Adrenal gland (tissue), 12 donors: ENCODE data around the gene CALCB. TPM values are rescaled to one million over a fixed set of nuclear protein-coding genes. Genes with fewer than 3 reads are reported as not detected.

ENCODE experiments used
- DNase-seq, 7 donors: peaks; one replicate each; pipeline ENCODE4 v3.0.0-alpha.2; 2019 to 2020
- H3K27ac ChIP-seq, 5 donors: fragments of 200-600 bp; sonication (generic) in 4 of 5; 1 replicate in 3 of 5; 2 replicates in 2 of 5; pipeline versions ENCODE4 v1.5.1 to v1.8.0; 2016 to 2020; ENCODE audit warnings: mild to moderate bottlenecking in 1 of 5
- H3K27me3 ChIP-seq: fragments of 200-600 bp; 2 replicates; pipeline ENCODE4 v1.8.0; 2021
- H3K36me3 ChIP-seq, 2 donors: fragments of 200-600 bp; replicated peaks in 1 of 2; 1 replicate in 1 of 2; 2 replicates in 1 of 2; pipeline versions ENCODE4 v1.5.1 to v1.8.0; 2018 to 2022
- H3K4me1 ChIP-seq, 2 donors: fragments of 200-600 bp; replicated peaks in 1 of 2; 1 replicate in 1 of 2; 2 replicates in 1 of 2; pipeline versions ENCODE4 v1.5.1 to v1.8.0; 2018 to 2021
- H3K4me3 ChIP-seq, 4 donors: fragments of 200-600 bp; sonication (generic) in 3 of 4; one replicate each; pipeline ENCODE4 v1.5.1; 2016 to 2018
- H3K9me3 ChIP-seq, 3 donors: fragments of 200-600 bp; sonication (generic) in 1 of 3; replicated peaks in 1 of 3; 1 replicate in 2 of 3; 2 replicates in 1 of 3; pipeline versions ENCODE4 v1.5.1 to v1.8.0; 2016 to 2021
- POLR2A ChIP-seq, 2 donors: fragments of 450-650 bp; IDR thresholded peaks; one replicate each; pipeline ENCODE4 v1.6.1; 2017; ENCODE audit warnings: antibody characterized with exemption in 2 of 2, mild to moderate bottlenecking in 2 of 2, moderate library complexity in 1 of 2
- WGBS, 4 donors: extraction: QIAGEN DNeasy Blood & Tissue Kit in 2 of 4; methylation state at CpG; one replicate each; pipeline versions ENCODE4 v1.1.5 to v1.1.7; 2013 to 2017; 5-methylcytosine and 5-hydroxymethylcytosine counted together
- intact Hi-C, 2 donors: fragments of 100-400 bp; cut with DNase I; formaldehyde crosslinking; loops; one replicate each; pipeline versions ENCODE4 v1.14.1 to v1.15.0; 2022 to 2023
- polyA plus RNA-seq, 3 donors: library from polyadenylated mRNA; stranded (reverse); fragments of 200-250 nt in 2 of 3; fragments of 350-450 nt in 1 of 3; fragmentation: Illumina TruSeq in 1 of 3; extraction: RNeasy Lipid Tissue Mini Kit (QIAGEN cat#74804) in 1 of 3; gene quantifications; one replicate each; pipeline ENCODE4 v1.2.3, GENCODE V29; 2013 to 2014
- total RNA-seq, 9 donors: library from RNA; depleted of rRNA in 4 of 9; stranded (reverse); fragments of >200 nt in 4 of 9; fragments of 120-200 nt in 1 of 9; fragmentation: NEBNext Ultra II Directional in 1 of 9; extraction: Animal tissue kit (Norgen Biotek cat#: 25700) in 1 of 9; gene quantifications; one replicate each; pipeline versions ENCODE4 v1.1.0 to v1.2.4, GENCODE V29; 2013 to 2023
- TF ChIP-seq, protein P1 (sequence below), 6 experiments: fragments of 450-650 bp in 4 of 6; fragments of 200-600 bp in 2 of 6; sonication (generic) in 1 of 6; IDR thresholded peaks; 1 replicate in 5 of 6; 2 replicates in 1 of 6; pipeline versions ENCODE4 v1.5.1 to v1.8.0; 2016 to 2021; ENCODE audit warnings: antibody characterized with exemption in 6 of 6, mild to moderate bottlenecking in 2 of 6, moderate library complexity in 1 of 6
- donor health status: healthy with polysubstance abuse.
- donor health status: Bipolar disorder and iron deficiency.
- donor health status: DM: yes; HTN: yes; CAD: no.
- donor health status: DM: no; HTN: no; CAD: no.
- donor health status: DM: no; HTN: no; CAD: no.
- donor health status: DM: yes; HTN: yes; CAD: no.

Gene CALCB
- total and polyA plus RNA-seq, 12 donors: 0.07 to 0.28 (median 0.10) TPM; not detected in 8

DNA sequence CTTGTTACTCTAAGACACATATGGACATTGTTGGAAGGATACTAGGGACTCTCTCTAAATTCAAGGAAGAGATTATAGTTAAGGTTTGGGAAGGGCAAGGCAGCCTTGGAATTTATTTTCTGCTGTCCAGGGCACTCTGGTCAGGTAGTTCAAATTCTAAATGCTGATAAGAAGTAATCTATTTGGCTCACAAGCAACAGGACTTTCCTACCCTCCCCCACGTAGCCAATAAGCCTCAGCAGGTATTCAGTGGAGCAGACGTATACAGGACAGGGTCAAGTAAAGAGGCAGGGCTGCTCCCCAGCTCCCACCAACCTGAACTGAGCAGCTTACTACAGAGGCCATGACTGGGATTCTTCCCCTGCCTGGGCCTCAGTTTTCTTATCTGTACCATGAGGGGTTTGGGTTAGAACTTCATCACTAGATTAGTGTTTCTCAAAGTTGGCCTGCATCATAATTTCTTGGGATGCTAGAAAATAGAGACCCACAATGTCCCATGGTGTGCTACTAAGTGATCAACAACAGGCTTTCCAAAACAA lies 35.3 kb downstream of the CALCB start:
- Histone ChIP-seq H3K27ac (no peak overlapping the region), H3K27me3 (no peaks in the 10 kb centered on the region), H3K36me3 (no peaks in the 10 kb centered on the region), H3K9me3 (no peaks in the 10 kb centered on the region), H3K4me1 (no peaks in the 10 kb centered on the region), H3K4me3 (no peak overlapping the region)
- intact Hi-C loops: loop anchor here in 1 of 2 donors (5.0 kb wide), 1 partner anchor 99 kb away; no protein-coding TSS in a partner anchor
- 75 to 82% (median 78%) methylated on average over 2 of the region's 2 CpGs for WGBS, 4 donors
- TF ChIP-seq POLR2A (IDR thresholded peaks at IDR 0.05): no peak
- TF ChIP-seq, protein P1, sequence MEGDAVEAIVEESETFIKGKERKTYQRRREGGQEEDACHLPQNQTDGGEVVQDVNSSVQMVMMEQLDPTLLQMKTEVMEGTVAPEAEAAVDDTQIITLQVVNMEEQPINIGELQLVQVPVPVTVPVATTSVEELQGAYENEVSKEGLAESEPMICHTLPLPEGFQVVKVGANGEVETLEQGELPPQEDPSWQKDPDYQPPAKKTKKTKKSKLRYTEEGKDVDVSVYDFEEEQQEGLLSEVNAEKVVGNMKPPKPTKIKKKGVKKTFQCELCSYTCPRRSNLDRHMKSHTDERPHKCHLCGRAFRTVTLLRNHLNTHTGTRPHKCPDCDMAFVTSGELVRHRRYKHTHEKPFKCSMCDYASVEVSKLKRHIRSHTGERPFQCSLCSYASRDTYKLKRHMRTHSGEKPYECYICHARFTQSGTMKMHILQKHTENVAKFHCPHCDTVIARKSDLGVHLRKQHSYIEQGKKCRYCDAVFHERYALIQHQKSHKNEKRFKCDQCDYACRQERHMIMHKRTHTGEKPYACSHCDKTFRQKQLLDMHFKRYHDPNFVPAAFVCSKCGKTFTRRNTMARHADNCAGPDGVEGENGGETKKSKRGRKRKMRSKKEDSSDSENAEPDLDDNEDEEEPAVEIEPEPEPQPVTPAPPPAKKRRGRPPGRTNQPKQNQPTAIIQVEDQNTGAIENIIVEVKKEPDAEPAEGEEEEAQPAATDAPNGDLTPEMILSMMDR (IDR thresholded peaks at IDR 0.05): no peak
- no peak for DNase-seq

DNA sequence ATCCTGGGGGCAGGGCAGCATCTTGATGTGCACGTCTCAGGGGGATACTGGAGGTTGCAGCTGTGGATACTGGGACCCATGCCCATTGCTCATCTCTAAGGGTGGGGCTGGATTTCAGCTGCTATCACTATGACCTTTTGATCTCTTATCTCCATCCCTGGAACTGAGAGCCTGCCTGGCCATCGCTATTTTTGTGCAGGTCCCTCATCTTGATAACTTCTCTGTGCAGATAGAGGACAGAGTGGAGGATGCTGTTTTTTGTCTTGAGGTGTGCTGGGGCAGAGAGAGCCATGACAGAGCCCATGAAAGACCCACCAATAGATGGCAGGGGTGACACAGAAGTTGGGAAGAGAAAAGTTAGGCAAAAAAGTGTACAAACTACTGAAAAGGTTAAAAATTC lies 36.2 kb downstream of the CALCB start:
- WGBS, 4 donors: 50 to 84% (median 75%) methylated on average over 1 to 2 of the region's 2 CpGs
- H3K36me3 ChIP-seq: no peaks in the 10 kb centered on the region

DNA sequence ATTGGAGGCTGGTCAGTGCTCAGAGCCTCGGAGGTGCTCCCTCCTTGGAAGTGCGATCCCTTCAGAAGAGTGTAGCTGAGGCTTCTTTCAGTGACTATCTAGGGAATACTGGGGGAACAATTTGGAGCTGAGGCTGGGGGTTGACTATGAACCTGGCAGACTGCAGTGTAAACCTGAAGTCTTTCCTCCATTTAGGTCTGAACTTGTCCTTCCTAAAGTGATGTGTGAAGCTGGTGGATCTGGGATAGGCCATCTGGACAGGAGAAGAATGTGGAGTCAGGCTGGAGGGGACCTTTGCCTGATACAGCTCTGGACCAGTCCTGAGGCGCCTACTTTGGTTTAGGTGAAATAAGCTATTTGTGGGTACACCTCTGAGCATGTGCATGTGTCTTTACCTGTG lies 37.8 kb downstream of the CALCB start:
- Histone ChIP-seq H3K27ac (no peak overlapping the region), H3K27me3 (peaks cover 7% of the 10 kb centered on the region), H3K36me3 (no peaks in the 10 kb centered on the region), H3K4me3 (no peak overlapping the region), H3K9me3 (no peaks in the 10 kb centered on the region), H3K4me1 (no peaks in the 10 kb centered on the region)
- 90 to 97% (median 94%) methylated on average over 3 of the region's 3 CpGs for WGBS, 4 donors
- TF ChIP-seq, protein P1 (IDR thresholded peaks at IDR 0.05): no peak
- TF ChIP-seq POLR2A (IDR thresholded peaks at IDR 0.05): no peak
- intact Hi-C loops: no loop called here
- no peak for DNase-seq

More for the DNA sequence above, 36.2 kb downstream of the CALCB start:
- TF ChIP-seq POLR2A (IDR thresholded peaks at IDR 0.05): no peak
- TF ChIP-seq, protein P1 (IDR thresholded peaks at IDR 0.05): no peak
- Histone ChIP-seq H3K9me3 (no peaks in the 10 kb centered on the region), H3K27me3 (peaks cover under 1% of the 10 kb centered on the region), H3K4me3 (no peak overlapping the region), H3K27ac (no peak overlapping the region), H3K4me1 (no peaks in the 10 kb centered on the region)
- no peak for DNase-seq
- intact Hi-C loops: loop anchor here in 1 of 2 donors (5.0 kb wide), 1 partner anchor 98 kb away; no protein-coding TSS in a partner anchor

DNA sequence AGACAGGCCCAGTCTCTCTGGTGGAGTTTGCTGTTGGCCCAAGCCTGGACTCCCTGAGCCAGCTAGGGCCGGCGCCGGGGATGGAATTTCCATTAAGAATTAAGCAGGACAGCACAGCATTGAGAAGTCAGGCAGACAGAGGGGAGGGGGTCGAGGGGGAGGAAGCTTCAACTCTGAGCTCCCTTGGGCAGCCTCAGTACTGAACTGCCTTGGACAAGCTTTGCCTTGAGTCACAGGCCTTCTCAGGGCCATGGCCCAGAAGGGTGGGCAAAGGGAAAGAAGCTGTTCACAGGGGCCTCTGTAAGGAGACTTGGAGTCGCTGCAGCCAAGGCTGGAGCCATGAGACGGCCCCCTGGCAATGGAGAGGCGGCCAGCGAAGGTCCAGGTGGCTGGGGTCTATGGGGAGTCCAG lies 38.7 kb downstream of the CALCB start:
- 74 to 87% (median 81%) methylated on average over 8 of the region's 8 CpGs for WGBS, 4 donors
- DNase-seq: no peak
- no peaks in the 10 kb centered on the region for H3K9me3 ChIP-seq
- peaks cover 7% of the 10 kb centered on the region for H3K27me3 ChIP-seq
- H3K4me1 ChIP-seq: no peaks in the 10 kb centered on the region
- intact Hi-C loops: no loop called here
- no peak overlapping the region for H3K4me3 ChIP-seq
- TF ChIP-seq, protein P1 (IDR thresholded peaks at IDR 0.05): no peak
- TF ChIP-seq POLR2A (IDR thresholded peaks at IDR 0.05): no peak
- H3K36me3 ChIP-seq: no peaks in the 10 kb centered on the region
- H3K27ac ChIP-seq: no peak overlapping the region
